Hepatocyte (in vitro differentiated cells): ENCODE measurements around the gene EYS.

Experiments
- EZH2 ChIP-seq: fragments of 200-600 bp; sonication (generic); IDR thresholded peaks from 2 replicates; pipeline ENCODE4 v1.6.1; 2016; ENCODE audit warnings: antibody characterized with exemption, mild to moderate bottlenecking, borderline replicate concordance
- EZH2phosphoT487 ChIP-seq: fragments of 200-600 bp; sonication (generic); IDR thresholded peaks from one replicate; pipeline ENCODE4 v1.6.1; 2018; ENCODE audit warnings: antibody characterized with exemption, mild to moderate bottlenecking, low read depth, moderate library complexity; ENCODE audit not compliant: unreplicated experiment, severe bottlenecking
- TF ChIP-seq, protein P1 (sequence below): fragments of 200-600 bp; sonication (generic); IDR thresholded peaks from 2 replicates; pipeline ENCODE4 v1.5.1; 2016; ENCODE audit warnings: antibody characterized with exemption, mild to moderate bottlenecking; ENCODE audit not compliant: poor library complexity

DNA sequence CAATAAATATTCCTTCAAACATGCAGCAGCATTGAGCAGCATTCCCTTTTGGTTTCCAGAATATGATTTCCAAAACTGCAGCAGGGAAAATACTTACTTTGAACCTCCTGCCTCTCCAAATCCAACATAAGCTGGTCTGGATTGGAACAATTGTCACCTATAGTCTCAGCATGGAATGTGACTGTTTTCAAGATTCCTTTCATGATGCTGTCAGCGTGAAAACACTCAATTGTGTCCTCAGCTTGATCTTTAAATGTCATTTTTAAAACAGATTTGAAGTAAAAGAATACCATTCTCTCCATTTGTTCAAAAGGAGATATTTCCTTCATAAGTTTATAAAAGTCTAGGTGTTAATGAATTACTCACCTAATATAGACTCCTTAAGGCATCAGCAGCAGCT, 993.9 kb downstream of the EYS start:
- TF ChIP-seq, protein P1, sequence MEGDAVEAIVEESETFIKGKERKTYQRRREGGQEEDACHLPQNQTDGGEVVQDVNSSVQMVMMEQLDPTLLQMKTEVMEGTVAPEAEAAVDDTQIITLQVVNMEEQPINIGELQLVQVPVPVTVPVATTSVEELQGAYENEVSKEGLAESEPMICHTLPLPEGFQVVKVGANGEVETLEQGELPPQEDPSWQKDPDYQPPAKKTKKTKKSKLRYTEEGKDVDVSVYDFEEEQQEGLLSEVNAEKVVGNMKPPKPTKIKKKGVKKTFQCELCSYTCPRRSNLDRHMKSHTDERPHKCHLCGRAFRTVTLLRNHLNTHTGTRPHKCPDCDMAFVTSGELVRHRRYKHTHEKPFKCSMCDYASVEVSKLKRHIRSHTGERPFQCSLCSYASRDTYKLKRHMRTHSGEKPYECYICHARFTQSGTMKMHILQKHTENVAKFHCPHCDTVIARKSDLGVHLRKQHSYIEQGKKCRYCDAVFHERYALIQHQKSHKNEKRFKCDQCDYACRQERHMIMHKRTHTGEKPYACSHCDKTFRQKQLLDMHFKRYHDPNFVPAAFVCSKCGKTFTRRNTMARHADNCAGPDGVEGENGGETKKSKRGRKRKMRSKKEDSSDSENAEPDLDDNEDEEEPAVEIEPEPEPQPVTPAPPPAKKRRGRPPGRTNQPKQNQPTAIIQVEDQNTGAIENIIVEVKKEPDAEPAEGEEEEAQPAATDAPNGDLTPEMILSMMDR, result no peak
- TF ChIP-seq EZH2 (no peak), EZH2phosphoT487 (no peak)
